Activated T-cell treated with anti-CD3 and anti-CD28 coated beads for 4 hours (primary cell): ENCODE results near the gene DGLUCY.
"Not testable (repeated sequence)": the region's sequence is repeated elsewhere in the genome, so short reads cannot be mapped to it uniquely, and the experiment has no call there.

Experiments used
- DNase-seq: peaks from one replicate; pipeline ENCODE4 v3.0.0-alpha.2; 2020

DGLUCY gene

GRCh38 chr14:91264151-91265150, 150.6 kb downstream of the DGLUCY start:
- DNase-seq: no peak

DNA sequence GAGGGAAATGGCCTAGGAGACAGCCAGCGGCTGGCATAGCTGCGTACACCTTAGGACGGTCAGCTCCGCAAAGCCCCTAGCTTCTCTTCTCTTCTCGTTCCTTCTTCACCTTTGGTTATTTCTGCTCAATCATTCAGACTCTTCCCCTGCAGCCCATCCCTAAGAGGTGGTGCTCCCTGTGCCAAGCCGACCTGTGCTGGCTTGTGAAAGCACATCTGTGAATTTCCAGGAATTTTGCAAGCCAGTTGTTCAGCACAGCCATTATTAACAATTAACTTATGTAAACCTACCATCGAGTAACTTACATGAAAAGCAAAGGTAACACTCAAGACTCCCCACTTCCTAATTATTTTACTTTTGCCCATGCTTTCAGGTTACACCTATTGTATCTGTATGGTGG, 151.5 kb downstream of the DGLUCY start:
- DNase-seq: no peak

DNA sequence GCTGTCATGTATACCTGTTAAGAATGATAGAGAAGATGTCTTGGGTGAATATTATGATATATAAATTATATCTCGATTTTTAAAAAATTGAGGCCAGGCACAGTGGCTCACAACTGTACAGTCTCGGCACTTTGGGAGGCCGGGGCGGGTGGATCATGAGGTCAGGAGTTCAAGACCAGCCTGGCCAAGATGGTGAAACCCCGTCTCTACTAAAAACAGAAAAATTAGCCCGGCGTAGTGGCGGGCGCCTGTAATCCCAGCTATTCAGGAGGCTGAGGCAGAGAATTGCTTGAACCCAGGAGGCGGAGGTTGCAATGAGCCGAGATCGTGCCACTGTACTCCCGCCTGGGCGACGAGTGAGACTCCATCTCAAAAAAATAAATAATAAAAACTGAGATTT, 152.4 kb downstream of the DGLUCY start:
- not testable (repeated sequence) for DNase-seq

DNA sequence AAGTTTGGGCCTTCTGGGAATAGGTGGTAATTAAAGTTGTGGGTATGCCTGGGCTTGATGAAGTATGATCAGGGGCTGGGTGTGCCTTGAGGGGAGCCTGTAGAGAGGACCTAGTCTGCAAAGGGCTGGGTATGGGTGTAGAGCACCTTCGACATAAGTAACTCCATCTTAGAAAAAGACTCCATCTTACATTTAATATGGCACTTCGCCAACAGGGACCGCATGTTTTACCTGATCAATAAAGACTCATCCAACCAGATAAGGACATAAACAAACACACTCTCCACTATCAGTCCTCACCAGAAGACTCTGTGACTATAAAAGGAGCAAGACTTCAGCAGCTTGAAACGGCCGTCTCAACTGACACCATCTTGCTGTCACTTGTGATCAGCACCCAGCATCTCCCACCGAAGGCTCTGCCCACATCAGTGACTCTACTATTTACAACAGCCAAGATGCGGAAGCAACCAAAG, 154.1 kb downstream of the DGLUCY start:
- DNase-seq: no peak

DNA sequence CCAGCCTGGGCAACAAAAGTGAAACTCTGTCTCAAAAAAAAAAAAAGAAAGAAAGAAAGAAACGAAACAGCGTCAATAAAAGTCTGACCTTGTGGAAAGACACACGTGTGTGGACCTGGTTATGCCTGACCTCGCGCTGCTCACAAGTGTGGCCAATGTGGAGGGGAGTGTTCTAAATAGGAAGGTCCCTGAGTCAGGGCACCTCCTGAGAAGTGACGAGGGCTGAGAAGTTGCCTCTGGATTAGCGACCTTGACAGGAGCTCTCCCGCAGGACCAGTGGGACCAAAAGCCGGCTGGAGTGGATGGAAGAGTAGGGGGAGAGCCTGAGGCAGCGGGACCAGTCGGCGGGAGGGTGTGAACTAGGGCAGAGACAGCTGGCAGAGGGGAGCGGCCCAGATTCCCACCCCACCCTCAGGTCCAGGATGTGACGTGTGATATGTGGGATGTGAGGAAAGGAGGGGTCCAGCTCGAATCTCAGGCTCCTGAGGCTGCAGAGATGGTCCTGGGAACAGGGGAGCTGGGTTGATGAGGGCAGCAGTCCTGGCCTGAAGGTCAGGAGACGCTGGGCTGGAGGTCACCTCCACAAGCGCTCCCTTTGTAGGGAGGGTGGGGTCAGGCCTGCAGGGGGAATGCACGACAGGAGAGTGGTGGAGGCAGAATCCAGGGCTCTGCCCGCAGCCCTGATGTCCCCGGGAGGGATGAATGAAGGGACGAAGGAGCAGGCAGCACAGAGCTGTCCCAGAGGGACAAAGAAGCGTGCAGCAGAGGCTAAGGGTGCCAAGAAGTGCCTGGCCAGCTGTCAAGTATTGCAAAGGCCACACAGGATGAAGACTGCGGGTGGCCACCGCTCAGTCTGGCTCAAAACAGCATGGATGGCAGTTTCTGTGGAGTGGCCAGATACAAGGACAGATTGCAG, 155.5 kb downstream of the DGLUCY start:
- no peak for DNase-seq

DNA sequence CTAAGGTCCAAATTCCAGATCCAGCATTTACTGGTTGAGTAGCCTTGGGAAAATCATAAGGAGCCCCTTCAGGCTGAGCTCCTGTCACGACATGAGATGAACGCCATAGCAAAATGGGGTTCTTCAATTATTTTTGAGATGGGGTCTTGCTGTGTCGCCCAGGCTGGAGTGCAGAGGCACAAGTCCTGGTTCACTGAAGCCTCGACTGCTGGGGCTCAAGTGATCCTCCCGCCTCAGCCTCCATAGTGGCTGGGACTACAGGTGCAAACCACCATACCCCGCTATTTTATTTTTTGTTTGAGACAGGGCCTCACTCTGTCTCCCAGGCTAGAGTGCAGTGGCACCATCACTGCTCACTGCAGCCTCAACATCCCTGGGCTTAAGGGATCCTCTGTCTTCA, 156.3 kb downstream of the DGLUCY start:
- no peak for DNase-seq

- DNase-seq: no peak
Measured at GRCh38 chr14:91270619-91271018, 156.7 kb downstream of the DGLUCY start.

DNA sequence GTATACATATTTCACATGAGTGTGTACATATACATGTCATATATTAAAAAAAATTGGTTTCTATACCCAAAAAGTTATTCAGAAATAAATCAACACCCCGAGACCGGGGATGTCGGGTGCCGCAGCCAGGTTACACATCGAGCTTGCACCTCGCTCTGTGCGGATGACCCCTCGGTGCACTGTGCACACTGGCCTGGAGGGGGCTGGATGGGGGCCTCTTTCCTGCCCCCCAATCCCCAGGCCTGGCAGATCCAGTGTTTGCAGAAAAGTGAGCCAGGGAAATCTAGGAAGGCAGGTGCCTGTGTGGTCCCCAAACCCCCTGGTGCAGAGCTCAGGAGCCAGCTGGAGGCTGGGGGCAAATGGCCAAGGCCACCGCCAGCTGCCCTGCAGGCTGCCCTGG, 157.8 kb downstream of the DGLUCY start:
- DNase-seq: no peak

- DNase-seq: no peak
Measured at GRCh38 chr14:91272341-91273272, 158.7 kb downstream of the DGLUCY start.

GRCh38 chr14:91273273-91273884, 159.5 kb downstream of the DGLUCY start:
- no peak for DNase-seq

GRCh38 chr14:91273885-91274273, 160.0 kb downstream of the DGLUCY start:
- no peak for DNase-seq

GRCh38 chr14:91274796-91275195, 160.9 kb downstream of the DGLUCY start:
- no peak for DNase-seq
